HepG2 (cell line): ENCODE results near the gene SYMPK. TPM values are rescaled to one million over a fixed set of nuclear protein-coding genes. Genes with fewer than 3 reads are reported as not detected.

Experiments used
- ATAD3A ChIP-seq: sonication (generic); formaldehyde crosslinking; IDR thresholded peaks from 2 replicates; pipeline ENCODE4 v1.4.0; 2020; ENCODE audit warnings: missing genetic modification reagents
- ATRX ChIP-seq: sonication (generic); formaldehyde crosslinking; IDR thresholded peaks from 2 replicates; pipeline ENCODE4 v1.4.0; 2020; ENCODE audit warnings: missing genetic modification reagents, borderline replicate concordance
- CENPX ChIP-seq: sonication (generic); formaldehyde crosslinking; IDR thresholded peaks from 2 replicates; pipeline ENCODE4 v1.9.0; 2021; ENCODE audit warnings: mild to moderate bottlenecking, missing genetic modification reagents, moderate library complexity
- ELF1 ChIP-seq: sonication (generic); formaldehyde crosslinking; IDR thresholded peaks from 2 replicates; pipeline ENCODE4 v1.4.0; 2020; ENCODE audit warnings: missing genetic modification reagents
- GZF1 ChIP-seq: sonication (generic); formaldehyde crosslinking; IDR thresholded peaks from 2 replicates; pipeline ENCODE4 v1.5.1; 2020; ENCODE audit warnings: mild to moderate bottlenecking, missing genetic modification reagents
- HHEX ChIP-seq: IDR thresholded peaks from 2 replicates; pipeline ENCODE4 v1.6.1; 2016; ENCODE audit warnings: control low read depth
- KAT7 ChIP-seq: IDR thresholded peaks from 2 replicates; pipeline ENCODE4 v1.6.1; 2018; ENCODE audit warnings: borderline replicate concordance, missing compliant biosample characterization
- KAT8 ChIP-seq: IDR thresholded peaks from 2 replicates; pipeline ENCODE4 v1.6.1; 2016; ENCODE audit warnings: missing genetic modification reagents, missing compliant biosample characterization
- LCORL ChIP-seq, 2 experiments: fragments of 450-650 bp in 1 of 2; sonication (generic) in 1 of 2; formaldehyde crosslinking in 1 of 2; IDR thresholded peaks; 2 replicates each; pipeline versions ENCODE4 v1.5.0 to v1.6.1; 2017 to 2020; ENCODE audit warnings: antibody characterized with exemption in 1 of 2, missing genetic modification reagents in 1 of 2
- MIER2 ChIP-seq: IDR thresholded peaks from 2 replicates; pipeline ENCODE4 v1.6.1; 2016; ENCODE audit warnings: missing biosample characterization, missing genetic modification reagents
- PBX2 ChIP-seq: IDR thresholded peaks from 2 replicates; pipeline ENCODE4 v1.6.1; 2016; ENCODE audit warnings: control low read depth
- PRDM10 ChIP-seq: sonication (generic); formaldehyde crosslinking; IDR thresholded peaks from 2 replicates; pipeline ENCODE4 v1.4.0; 2020; ENCODE audit warnings: low read depth, missing genetic modification reagents
- SMC3 ChIP-seq: IDR thresholded peaks from 2 replicates; pipeline ENCODE4 v1.6.1; 2011; ENCODE audit warnings: low read length, improper control_type of control experiment
- TFDP1 ChIP-seq: IDR thresholded peaks from 2 replicates; pipeline ENCODE4 v1.6.1; 2016; ENCODE audit warnings: missing compliant biosample characterization, missing genetic modification reagents, borderline replicate concordance
- TMF1 ChIP-seq: sonication (generic); formaldehyde crosslinking; IDR thresholded peaks from 2 replicates; pipeline ENCODE4 v1.8.1; 2022; ENCODE audit warnings: low read depth, missing genetic modification reagents
- ZIK1 ChIP-seq: sonication (generic); formaldehyde crosslinking; IDR thresholded peaks from 2 replicates; pipeline ENCODE4 v1.5.0; 2020; ENCODE audit warnings: mild to moderate bottlenecking, low read depth, missing genetic modification reagents, borderline replicate concordance
- ZNF180 ChIP-seq: sonication (generic); formaldehyde crosslinking; IDR thresholded peaks from 2 replicates; pipeline ENCODE4 v1.4.0; 2020; ENCODE audit warnings: low read depth, missing genetic modification reagents, borderline replicate concordance
- ZNF234 ChIP-seq: sonication (generic); formaldehyde crosslinking; conservative IDR thresholded peaks from 2 replicates; pipeline ENCODE4 v1.5.1; 2020; ENCODE audit warnings: mild to moderate bottlenecking, missing genetic modification reagents
- ZNF30 ChIP-seq: sonication (generic); formaldehyde crosslinking; IDR thresholded peaks from 2 replicates; pipeline ENCODE4 v1.5.0; 2020; ENCODE audit warnings: mild to moderate bottlenecking, missing genetic modification reagents
- ZNF772 ChIP-seq: sonication (generic); formaldehyde crosslinking; IDR thresholded peaks from 2 replicates; pipeline ENCODE4 v1.5.0; 2020; ENCODE audit warnings: mild to moderate bottlenecking, missing genetic modification reagents
- polyA plus RNA-seq, 8 experiments: library from polyadenylated mRNA; depleted of rRNA in 3 of 8; stranded (reverse) in 7 of 8; unstranded in 1 of 8; fragments of >200 nt; fragmentation: Illumina TruSeq in 4 of 8; extraction: Trizol in 4 of 8; gene quantifications; 2 replicates each; pipeline versions ENCODE4 v1.2.1 to v1.2.3, GENCODE V29; 2011 to 2016; ENCODE audit warnings: low read depth in 4 of 8, missing spikeins in 1 of 8, mixed read lengths in 1 of 8; ENCODE audit not compliant: insufficient read depth in 1 of 8
- total RNA-seq, 5 experiments: library from RNA; depleted of rRNA; stranded (reverse); fragments of >200 nt; fragmentation: Illumina TruSeq; extraction: Trizol; gene quantifications; 2 replicates each; pipeline ENCODE4 v1.2.3, GENCODE V29; 2016; ENCODE audit warnings: low read depth in 1 of 5
- TF ChIP-seq, protein P1 (sequence below): sonication (generic); formaldehyde crosslinking; IDR thresholded peaks from 2 replicates; pipeline ENCODE4 v1.4.0; 2020; ENCODE audit warnings: missing genetic modification reagents

SYMPK gene
- total and polyA plus RNA-seq, 2 of the 13 experiments (the other 11 are each of a cell fraction or from before 2014, with no cell fraction given) = 21.9 to 55.7 TPM

- TF ChIP-seq KAT7 (CRISPR knock-in tag) (0 out of 2 replicates have a peak, but pooled peaks have one; percentile 40), ATAD3A (CRISPR knock-in tag) (no peak), ZNF180 (CRISPR knock-in tag) (no peak), KAT8 (peak; percentile 75), LCORL (IDR thresholded peaks at IDR 0.05) (peak; percentile 52; the same call in 1 of the 2 replicates), LCORL (CRISPR knock-in tag; IDR thresholded peaks at IDR 0.05) (peak; percentile 62; the same call in 1 of the 2 replicates), MIER2 (CRISPR knock-in tag) (no peak; the same call in 1 of the 2 replicates), HHEX (CRISPR knock-in tag) (no peak), TFDP1 (CRISPR knock-in tag) (peak; percentile 49; the same call in 1 of the 2 replicates), PBX2 (CRISPR knock-in tag) (no peak), ATRX (CRISPR knock-in tag) (no peak), ZIK1 (no peak), TMF1 (no peak), CENPX (CRISPR knock-in tag) (no peak), SMC3 (peak; percentile 82), GZF1 (no peak), ZNF234 (CRISPR knock-in tag) (0 out of 2 replicates have a peak, but pooled peaks have one; percentile 57), ELF1 (peak; percentile 93), ZNF772 (CRISPR knock-in tag) (peak; percentile 84), PRDM10 (CRISPR knock-in tag) (peak; percentile 82), ZNF30 (no peak)
- TF ChIP-seq, protein P1, sequence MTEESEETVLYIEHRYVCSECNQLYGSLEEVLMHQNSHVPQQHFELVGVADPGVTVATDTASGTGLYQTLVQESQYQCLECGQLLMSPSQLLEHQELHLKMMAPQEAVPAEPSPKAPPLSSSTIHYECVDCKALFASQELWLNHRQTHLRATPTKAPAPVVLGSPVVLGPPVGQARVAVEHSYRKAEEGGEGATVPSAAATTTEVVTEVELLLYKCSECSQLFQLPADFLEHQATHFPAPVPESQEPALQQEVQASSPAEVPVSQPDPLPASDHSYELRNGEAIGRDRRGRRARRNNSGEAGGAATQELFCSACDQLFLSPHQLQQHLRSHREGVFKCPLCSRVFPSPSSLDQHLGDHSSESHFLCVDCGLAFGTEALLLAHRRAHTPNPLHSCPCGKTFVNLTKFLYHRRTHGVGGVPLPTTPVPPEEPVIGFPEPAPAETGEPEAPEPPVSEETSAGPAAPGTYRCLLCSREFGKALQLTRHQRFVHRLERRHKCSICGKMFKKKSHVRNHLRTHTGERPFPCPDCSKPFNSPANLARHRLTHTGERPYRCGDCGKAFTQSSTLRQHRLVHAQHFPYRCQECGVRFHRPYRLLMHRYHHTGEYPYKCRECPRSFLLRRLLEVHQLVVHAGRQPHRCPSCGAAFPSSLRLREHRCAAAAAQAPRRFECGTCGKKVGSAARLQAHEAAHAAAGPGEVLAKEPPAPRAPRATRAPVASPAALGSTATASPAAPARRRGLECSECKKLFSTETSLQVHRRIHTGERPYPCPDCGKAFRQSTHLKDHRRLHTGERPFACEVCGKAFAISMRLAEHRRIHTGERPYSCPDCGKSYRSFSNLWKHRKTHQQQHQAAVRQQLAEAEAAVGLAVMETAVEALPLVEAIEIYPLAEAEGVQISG = peak; percentile 78
Observed at GRCh38 chr19:45882652-45883585, 20.0 kb upstream of the SYMPK start (continued).
